GM19193 (cell line): Measurements from ENCODE around the gene MOB2.

Experiments
- POLR2A ChIP-seq: IDR thresholded peaks from 4 replicates; pipeline ENCODE4 v1.6.1; 2011; ENCODE audit not compliant: insufficient read depth, insufficient read length; ENCODE audit errors: extremely low read depth

Gene MOB2

GRCh38 chr11:1508986-1509385 lies 22.4 kb upstream of the MOB2 start:
- TF ChIP-seq POLR2A: no peak

GRCh38 chr11:1508491-1508891 lies 21.9 kb upstream of the MOB2 start:
- no peak for TF ChIP-seq POLR2A

GRCh38 chr11:1507381-1508140 lies 21.0 kb upstream of the MOB2 start:
- no peak for TF ChIP-seq POLR2A

GRCh38 chr11:1506981-1507380 lies 20.4 kb upstream of the MOB2 start:
- TF ChIP-seq POLR2A: no peak

GRCh38 chr11:1505480-1505879 lies 18.9 kb upstream of the MOB2 start:
- TF ChIP-seq POLR2A: no peak

- no peak for TF ChIP-seq POLR2A
These were observed 18.2 kb upstream of the MOB2 start for GRCh38 chr11:1504581-1505290.

- no peak for TF ChIP-seq POLR2A
These were observed 17.6 kb upstream of the MOB2 start for GRCh38 chr11:1504138-1504537.

GRCh38 chr11:1503708-1504104 lies 17.1 kb upstream of the MOB2 start:
- no peak for TF ChIP-seq POLR2A

- no peak for TF ChIP-seq POLR2A
These were observed 16.6 kb upstream of the MOB2 start for GRCh38 chr11:1502954-1503707.

- TF ChIP-seq POLR2A: no peak
These were observed 15.8 kb upstream of the MOB2 start for GRCh38 chr11:1502168-1502953.

GRCh38 chr11:1501421-1502167 lies 15.0 kb upstream of the MOB2 start:
- TF ChIP-seq POLR2A: no peak

- no peak for TF ChIP-seq POLR2A
These were observed 14.2 kb upstream of the MOB2 start for GRCh38 chr11:1500466-1501420.

GRCh38 chr11:1499899-1500298 lies 13.3 kb upstream of the MOB2 start:
- TF ChIP-seq POLR2A: no peak
